Hepatocyte (in vitro differentiated cells): ENCODE results near the gene CAPN8. TPM values are rescaled to one million over a fixed set of nuclear protein-coding genes. Genes with fewer than 3 reads are reported as not detected.

Source experiments
- DNase-seq: peaks from one replicate; pipeline ENCODE4 v3.0.0-alpha.2; 2016; ENCODE audit warnings: low spot score
- H2AFZ ChIP-seq: fragments of 200-600 bp; sonication (generic); 2 replicates; pipeline ENCODE4 v1.6.0; 2016; ENCODE audit warnings: antibody characterized with exemption, mild to moderate bottlenecking
- H3K27ac ChIP-seq: fragments of 200-600 bp; sonication (generic); 2 replicates; pipeline ENCODE4 v1.5.1; 2016; ENCODE audit warnings: mild to moderate bottlenecking
- H3K27me3 ChIP-seq: fragments of 200-600 bp; sonication (generic); 2 replicates; pipeline ENCODE4 v1.6.1; 2016
- H3K36me3 ChIP-seq: fragments of 200-600 bp; sonication (generic); replicated peaks from 2 replicates; pipeline ENCODE4 v1.5.1; 2016; ENCODE audit warnings: low read depth; ENCODE audit not compliant: insufficient read depth
- H3K4me1 ChIP-seq: fragments of 200-600 bp; sonication (generic); 2 replicates; pipeline ENCODE4 v1.5.1; 2016; ENCODE audit warnings: mild to moderate bottlenecking, moderate library complexity; ENCODE audit not compliant: insufficient read depth
- H3K4me2 ChIP-seq: fragments of 200-600 bp; sonication (generic); 2 replicates; pipeline ENCODE4 v1.6.0; 2016
- H3K4me3 ChIP-seq: fragments of 200-600 bp; sonication (generic); 2 replicates; pipeline ENCODE4 v1.5.1; 2016; ENCODE audit warnings: mild to moderate bottlenecking
- H3K79me2 ChIP-seq: fragments of 200-600 bp; sonication (generic); 2 replicates; pipeline ENCODE4 v1.6.0; 2017; ENCODE audit warnings: mild to moderate bottlenecking
- H3K9me2 ChIP-seq: fragments of 200-600 bp; sonication (generic); replicated peaks from 2 replicates; pipeline ENCODE4 v1.6.0; 2017; ENCODE audit warnings: mild to moderate bottlenecking; ENCODE audit not compliant: insufficient read depth
- H3K9me3 ChIP-seq: fragments of 200-600 bp; sonication (generic); 2 replicates; pipeline ENCODE4 v1.5.1; 2016; ENCODE audit warnings: low read depth, mild to moderate bottlenecking
- H4K20me1 ChIP-seq: fragments of 200-600 bp; sonication (generic); 2 replicates; pipeline ENCODE4 v1.6.0; 2016; ENCODE audit warnings: mild to moderate bottlenecking; ENCODE audit not compliant: insufficient read depth, poor library complexity, severe bottlenecking
- CTCF ChIP-seq: fragments of 200-600 bp; sonication (generic); IDR thresholded peaks from 2 replicates; pipeline ENCODE4 v1.5.1; 2016; ENCODE audit warnings: antibody characterized with exemption, mild to moderate bottlenecking; ENCODE audit not compliant: poor library complexity
- EZH2 ChIP-seq: fragments of 200-600 bp; sonication (generic); IDR thresholded peaks from 2 replicates; pipeline ENCODE4 v1.6.1; 2016; ENCODE audit warnings: antibody characterized with exemption, mild to moderate bottlenecking, borderline replicate concordance
- EZH2phosphoT487 ChIP-seq: fragments of 200-600 bp; sonication (generic); IDR thresholded peaks from one replicate; pipeline ENCODE4 v1.6.1; 2018; ENCODE audit warnings: antibody characterized with exemption, mild to moderate bottlenecking, low read depth, moderate library complexity; ENCODE audit not compliant: unreplicated experiment, severe bottlenecking
- WGBS: methylation state at CpG from one replicate; pipeline ENCODE4 v1.1.6; 2016; ENCODE audit warnings: low lambda C conversion rate; ENCODE audit errors: missing lambda C conversion rate; 5-methylcytosine and 5-hydroxymethylcytosine counted together
- polyA plus RNA-seq: library from polyadenylated mRNA; unstranded; fragments of >200 nt; fragmentation: Nextera tagmentation; extraction: Ambion mirVana; gene quantifications from 2 replicates; pipeline ENCODE4 v1.2.1, GENCODE V29; 2016
- total RNA-seq: library from RNA; depleted of rRNA; stranded (reverse); fragments of >200 nt; gene quantifications from 2 replicates; pipeline ENCODE4 v1.2.3, GENCODE V29; 2014

CAPN8 gene
- total and polyA plus RNA-seq, 2 experiments from 2014 or later, result 16.4 to 18.0 TPM

DNA sequence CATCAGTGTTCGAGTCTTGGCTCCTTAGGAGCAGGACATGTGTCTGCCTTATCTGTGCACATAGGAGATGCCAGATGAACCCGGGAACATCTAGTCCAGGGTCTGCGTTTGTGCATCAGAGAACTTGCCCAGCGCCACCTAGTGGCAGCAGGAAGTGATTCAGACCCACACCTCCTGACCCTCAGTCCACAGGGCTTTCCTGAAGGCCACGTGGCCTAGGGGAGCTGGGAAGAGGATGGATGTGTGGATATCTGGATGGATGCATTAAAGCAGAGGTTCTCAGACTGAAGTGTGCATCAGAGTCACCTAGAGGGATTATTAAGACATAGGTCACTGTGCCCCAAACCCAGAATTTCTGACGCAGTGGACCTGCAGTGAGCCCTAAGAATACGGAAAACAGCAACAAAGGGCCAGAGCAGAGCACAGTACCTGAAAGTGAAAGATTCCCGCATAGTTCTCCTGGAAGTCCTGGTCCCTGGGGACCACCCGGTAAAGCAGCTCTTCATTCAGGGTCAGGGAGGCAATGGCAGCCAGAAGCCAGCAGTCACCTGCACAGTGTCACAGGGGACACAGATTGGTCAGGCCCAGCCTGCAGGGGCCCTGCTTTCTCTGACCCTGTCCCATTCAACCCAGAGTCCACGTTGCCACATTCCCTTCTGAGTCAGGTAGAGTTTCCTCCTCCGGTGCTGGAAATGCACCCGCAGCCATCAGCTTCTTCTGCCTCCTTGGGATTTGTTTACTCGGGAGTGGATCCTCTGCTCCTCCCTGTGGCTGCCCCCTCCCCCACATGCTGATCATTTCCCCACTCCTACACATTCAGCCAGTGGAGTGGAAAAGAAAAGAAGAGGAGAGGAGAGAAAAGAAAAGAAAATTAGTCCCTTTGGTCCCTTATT is 37.0 kb downstream of the CAPN8 start:
- peak overlapping the region; percentile 68 for H3K27ac ChIP-seq
- no peaks in the 10 kb centered on the region for H3K27me3 ChIP-seq
- H3K79me2 ChIP-seq, result no peaks in the 10 kb centered on the region
- no peak overlapping the region for H3K4me3 ChIP-seq
- peak; percentile 49 for TF ChIP-seq CTCF
- TF ChIP-seq EZH2phosphoT487, result no peak
- H4K20me1 ChIP-seq, result no peaks in the 10 kb centered on the region
- no peaks in the 10 kb centered on the region for H3K9me2 ChIP-seq
- no peaks in the 10 kb centered on the region for H3K9me3 ChIP-seq
- peak; percentile 63 for DNase-seq
- no peaks in the 10 kb centered on the region for H3K36me3 ChIP-seq
- no peak overlapping the region for H3K4me2 ChIP-seq
- H2AFZ ChIP-seq, result no peak overlapping the region
- WGBS, result 63% methylated on average over 13 of the region's 13 CpGs
- no peaks in the 10 kb centered on the region for H3K4me1 ChIP-seq

DNA sequence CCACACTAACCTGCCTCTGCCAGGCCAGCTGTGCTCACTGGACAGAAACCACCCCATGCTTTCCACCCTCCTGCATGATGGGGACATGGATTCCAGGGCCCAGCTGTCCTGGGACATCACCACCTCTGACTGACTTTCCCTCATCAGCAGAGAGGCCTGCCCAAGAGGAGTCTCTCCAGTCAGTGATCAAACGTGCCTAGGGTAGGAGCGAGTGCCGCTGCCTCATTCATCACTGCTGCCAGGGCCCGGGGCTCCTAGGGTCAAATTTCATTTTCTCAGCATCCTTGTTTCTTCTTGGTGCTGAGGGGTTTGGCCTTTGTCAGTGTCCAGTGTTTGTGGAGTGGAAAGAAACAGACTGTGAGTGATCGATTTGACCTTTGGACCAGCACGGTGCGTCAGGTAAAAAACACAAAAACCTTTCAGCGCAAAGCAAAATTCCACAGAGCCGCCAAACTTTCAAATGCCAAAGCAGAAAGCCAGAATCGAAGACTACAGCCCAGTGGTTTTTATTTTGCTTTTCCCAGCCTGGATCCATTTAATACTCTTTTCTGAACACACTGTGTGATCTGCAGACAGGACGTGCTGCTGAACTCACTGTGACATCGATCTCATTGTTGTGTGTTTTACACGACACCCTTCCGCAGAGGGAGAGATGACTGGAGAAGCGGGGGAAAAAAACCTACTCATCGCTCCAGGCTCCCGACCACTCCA is 43.2 kb downstream of the CAPN8 start:
- H3K4me3 ChIP-seq, result no peak overlapping the region
- H3K9me3 ChIP-seq, result no peaks in the 10 kb centered on the region
- H3K27me3 ChIP-seq, result no peaks in the 10 kb centered on the region
- peak overlapping the region; percentile 11 for H3K27ac ChIP-seq
- no peaks in the 10 kb centered on the region for H3K9me2 ChIP-seq
- peak overlapping the region; percentile 54 for H3K4me2 ChIP-seq
- no peak overlapping the region for H2AFZ ChIP-seq
- H4K20me1 ChIP-seq, result no peaks in the 10 kb centered on the region
- H3K4me1 ChIP-seq, result peaks cover 8% of the 10 kb centered on the region
- H3K79me2 ChIP-seq, result no peaks in the 10 kb centered on the region
- H3K36me3 ChIP-seq, result no peaks in the 10 kb centered on the region
- DNase-seq, result peak; percentile 40
- 48% methylated on average over 17 of the region's 17 CpGs for WGBS
- TF ChIP-seq EZH2, result no peak
- no peak for TF ChIP-seq EZH2phosphoT487
- TF ChIP-seq CTCF, result no peak

GRCh38 chr1:223621312-223621734 is 44.2 kb downstream of the CAPN8 start:
- Histone ChIP-seq H2AFZ (no peak overlapping the region), H3K9me2 (no peaks in the 10 kb centered on the region), H3K9me3 (no peaks in the 10 kb centered on the region), H3K36me3 (no peaks in the 10 kb centered on the region), H3K27ac (peak overlapping the region; percentile 11), H3K79me2 (no peaks in the 10 kb centered on the region), H3K4me1 (peaks cover 8% of the 10 kb centered on the region), H3K4me2 (no peak overlapping the region), H3K4me3 (no peak overlapping the region), H4K20me1 (no peaks in the 10 kb centered on the region), H3K27me3 (no peaks in the 10 kb centered on the region)
- DNase-seq, result no peak
- 81% methylated on average over 10 of the region's 10 CpGs for WGBS
- TF ChIP-seq EZH2phosphoT487 (no peak), EZH2 (no peak), CTCF (no peak)
